ENCODE measurements around the gene B3GALT4. TPM values are rescaled to one million over a fixed set of nuclear protein-coding genes. Genes with fewer than 3 reads are reported as not detected.

The B3GALT4 gene
- polyA plus RNA-seq = 10 to 100 TPM in 3 of 4 donors, 1 to 10 TPM in 1; 6.9 to 15.4 (median 12.7) TPM
- long read RNA-seq, donor 1, transcript B3GALT4-204 (1 exons, 1,694 nt) = major isoform, 11 of 11 reads
- long read RNA-seq, donor 1, partial matches to known transcripts = 0 of 11 reads
- long read RNA-seq, donor 1, other reads (novel, unspliced or antisense) = 0 of 11 reads
- long read RNA-seq, donor 2, partial matches to known transcripts = 0 of 2 reads
- long read RNA-seq, donor 2, other reads (novel, unspliced or antisense) = 0 of 2 reads
- long read RNA-seq, donor 3, transcript B3GALT4-204 (1 exons, 1,694 nt) = major isoform, 6 of 6 reads
- long read RNA-seq, donor 3, partial matches to known transcripts = 0 of 6 reads
- long read RNA-seq, donor 3, other reads (novel, unspliced or antisense) = 0 of 6 reads
- long read RNA-seq, donor 4 = 0 reads
- long read RNA-seq, donor 5, transcript B3GALT4-204 (1 exons, 1,694 nt) = major isoform, 5 of 18 reads
- long read RNA-seq, donor 5, partial matches to known transcripts = 6 of 18 reads
- long read RNA-seq, donor 5, other reads (novel, unspliced or antisense) = 7 of 18 reads
- long read RNA-seq, donor 6, partial matches to known transcripts = 0 of 1 reads
- long read RNA-seq, donor 6, other reads (novel, unspliced or antisense) = 0 of 1 reads
- long read RNA-seq, donor 7, transcript B3GALT4-204 (1 exons, 1,694 nt) = major isoform, 7 of 25 reads
- long read RNA-seq, donor 7, partial matches to known transcripts = 10 of 25 reads
- long read RNA-seq, donor 7, other reads (novel, unspliced or antisense) = 8 of 25 reads
- long read RNA-seq, donor 8 = 0 reads
- long read RNA-seq, donor 9, partial matches to known transcripts = 0 of 1 reads
- long read RNA-seq, donor 9, other reads (novel, unspliced or antisense) = 0 of 1 reads
- long read RNA-seq, donor 10, transcript B3GALT4-204 (1 exons, 1,694 nt) = major isoform, 11 of 11 reads
- long read RNA-seq, donor 10, partial matches to known transcripts = 0 of 11 reads
- long read RNA-seq, donor 10, other reads (novel, unspliced or antisense) = 0 of 11 reads

GRCh38 chr6:33276864-33277662 is at the start of gene B3GALT4:
Gene B3GALT4, plus strand, starts transcription at chr6:33277123. Its CDS starts 297 bp downstream, at chr6:33277420.
- H3K36me3 ChIP-seq (ENCODE audit: control insufficient read depth in 3 of 3, insufficient read depth in 2 of 3, low read depth in 1 of 3, low read length in 3 of 3) = peaks cover 4 to 75% (median 7%) of the 10 kb centered on the region in 3 donors
- 0 to 4% (median 1%) methylated on average over 55 to 80 of the region's 80 CpGs for WGBS, 3 donors

GRCh38 chr6:33235221-33235634 is 41.7 kb upstream of the B3GALT4 start:
- Histone ChIP-seq H3K27me3 (ENCODE audit: control insufficient read depth in 3 of 3, insufficient read depth in 3 of 3, low read length in 3 of 3) (peaks cover 0 to 30% (median 0%) of the 10 kb centered on the region in 3 donors), H3K9me3 (ENCODE audit: control insufficient read depth in 2 of 2, insufficient read depth in 1 of 2, low read depth in 1 of 2, low read length in 1 of 2) (no peaks in the 10 kb centered on the region), H3K36me3 (ENCODE audit: control insufficient read depth in 3 of 3, insufficient read depth in 2 of 3, low read depth in 1 of 3, low read length in 3 of 3) (no peaks in the 10 kb centered on the region), H3K27ac (ENCODE audit: low read depth in 1 of 3, low read length in 2 of 3) (no peak overlapping the region), H3K4me1 (ENCODE audit: control insufficient read depth in 3 of 3, insufficient read depth in 2 of 3, low read depth in 1 of 3, low read length in 2 of 3) (no peaks in the 10 kb centered on the region), H3K4me3 (ENCODE audit: low read depth in 1 of 3, low read length in 3 of 3) (no peak overlapping the region)
- no peak for FAIRE-seq
- 24 to 37% (median 33%) methylated on average over 6 of the region's 6 CpGs for WGBS, 3 donors
- no peak for DNase-seq

More at GRCh38 chr6:33276864-33277662, at the start of gene B3GALT4:
- Histone ChIP-seq H3K27ac (ENCODE audit: low read depth in 1 of 3, low read length in 2 of 3) (peak within 1 kb of the TSS; percentile 69 to 91 (median 89)), H3K27me3 (ENCODE audit: control insufficient read depth in 3 of 3, insufficient read depth in 3 of 3, low read length in 3 of 3) (no peaks in the 10 kb centered on the region), H3K4me1 (ENCODE audit: control insufficient read depth in 3 of 3, insufficient read depth in 2 of 3, low read depth in 1 of 3, low read length in 2 of 3) (peaks cover 0 to 48% (median 2%) of the 10 kb centered on the region in 3 donors), H3K9me3 (ENCODE audit: control insufficient read depth in 2 of 2, insufficient read depth in 1 of 2, low read depth in 1 of 2, low read length in 1 of 2) (no peaks in the 10 kb centered on the region), H3K4me3 (ENCODE audit: low read depth in 1 of 3, low read length in 3 of 3) (peak within 1 kb of the TSS; percentile 61 to 75 (median 62))
- peak; percentile 89 to 90 for DNase-seq
- FAIRE-seq = no peak

GRCh38 chr6:33236328-33236727 is 40.6 kb upstream of the B3GALT4 start:
- no peak for FAIRE-seq
- H3K27me3 ChIP-seq (ENCODE audit: control insufficient read depth in 3 of 3, insufficient read depth in 3 of 3, low read length in 3 of 3) = peaks cover 0 to 34% (median 0%) of the 10 kb centered on the region in 3 donors
- no peaks in the 10 kb centered on the region for H3K9me3 ChIP-seq (ENCODE audit: control insufficient read depth in 2 of 2, insufficient read depth in 1 of 2, low read depth in 1 of 2, low read length in 1 of 2)
- H3K36me3 ChIP-seq (ENCODE audit: control insufficient read depth in 3 of 3, insufficient read depth in 2 of 3, low read depth in 1 of 3, low read length in 3 of 3) = no peaks in the 10 kb centered on the region
- no peaks in the 10 kb centered on the region for H3K4me1 ChIP-seq (ENCODE audit: control insufficient read depth in 3 of 3, insufficient read depth in 2 of 3, low read depth in 1 of 3, low read length in 2 of 3)
- H3K4me3 ChIP-seq (ENCODE audit: low read depth in 1 of 3, low read length in 3 of 3) = no peak overlapping the region
- no peak for DNase-seq
- no peak overlapping the region for H3K27ac ChIP-seq (ENCODE audit: low read depth in 1 of 3, low read length in 2 of 3)

GRCh38 chr6:33236852-33237251 is 40.1 kb upstream of the B3GALT4 start:
- Histone ChIP-seq H3K9me3 (ENCODE audit: control insufficient read depth in 2 of 2, insufficient read depth in 1 of 2, low read depth in 1 of 2, low read length in 1 of 2) (no peaks in the 10 kb centered on the region), H3K4me1 (ENCODE audit: control insufficient read depth in 3 of 3, insufficient read depth in 2 of 3, low read depth in 1 of 3, low read length in 2 of 3) (no peaks in the 10 kb centered on the region), H3K27me3 (ENCODE audit: control insufficient read depth in 3 of 3, insufficient read depth in 3 of 3, low read length in 3 of 3) (peaks cover 0 to 34% (median 0%) of the 10 kb centered on the region in 3 donors), H3K4me3 (ENCODE audit: low read depth in 1 of 3, low read length in 3 of 3) (no peak overlapping the region), H3K27ac (ENCODE audit: low read depth in 1 of 3, low read length in 2 of 3) (no peak overlapping the region), H3K36me3 (ENCODE audit: control insufficient read depth in 3 of 3, insufficient read depth in 2 of 3, low read depth in 1 of 3, low read length in 3 of 3) (no peaks in the 10 kb centered on the region)
- DNase-seq (no peak), FAIRE-seq (no peak)
- 87 to 91% (median 89%) methylated on average over 6 of the region's 6 CpGs for WGBS, 3 donors

- DNase-seq (no peak), FAIRE-seq (no peak)
- Histone ChIP-seq H3K27ac (ENCODE audit: low read depth in 1 of 3, low read length in 2 of 3) (no peak overlapping the region), H3K9me3 (ENCODE audit: control insufficient read depth in 2 of 2, insufficient read depth in 1 of 2, low read depth in 1 of 2, low read length in 1 of 2) (no peaks in the 10 kb centered on the region), H3K4me3 (ENCODE audit: low read depth in 1 of 3, low read length in 3 of 3) (no peak overlapping the region), H3K4me1 (ENCODE audit: control insufficient read depth in 3 of 3, insufficient read depth in 2 of 3, low read depth in 1 of 3, low read length in 2 of 3) (no peaks in the 10 kb centered on the region), H3K27me3 (ENCODE audit: control insufficient read depth in 3 of 3, insufficient read depth in 3 of 3, low read length in 3 of 3) (peaks cover 0 to 32% (median 0%) of the 10 kb centered on the region in 3 donors), H3K36me3 (ENCODE audit: control insufficient read depth in 3 of 3, insufficient read depth in 2 of 3, low read depth in 1 of 3, low read length in 3 of 3) (no peaks in the 10 kb centered on the region)
- 41 to 59% (median 56%) methylated on average over 2 of the region's 2 CpGs for WGBS, 3 donors
These were observed 39.2 kb upstream of the B3GALT4 start for GRCh38 chr6:33237741-33238140.

GRCh38 chr6:33241968-33242367 is 35.0 kb upstream of the B3GALT4 start:
- DNase-seq (no peak), FAIRE-seq (no peak)
- WGBS, 3 donors = 46 to 60% (median 48%) methylated on average over 3 of the region's 3 CpGs
- Histone ChIP-seq H3K4me3 (ENCODE audit: low read depth in 1 of 3, low read length in 3 of 3) (no peak overlapping the region), H3K27me3 (ENCODE audit: control insufficient read depth in 3 of 3, insufficient read depth in 3 of 3, low read length in 3 of 3) (peaks cover 0 to 23% (median 0%) of the 10 kb centered on the region in 3 donors), H3K9me3 (ENCODE audit: control insufficient read depth in 2 of 2, insufficient read depth in 1 of 2, low read depth in 1 of 2, low read length in 1 of 2) (no peaks in the 10 kb centered on the region), H3K4me1 (ENCODE audit: control insufficient read depth in 3 of 3, insufficient read depth in 2 of 3, low read depth in 1 of 3, low read length in 2 of 3) (no peaks in the 10 kb centered on the region), H3K36me3 (ENCODE audit: control insufficient read depth in 3 of 3, insufficient read depth in 2 of 3, low read depth in 1 of 3, low read length in 3 of 3) (no peaks in the 10 kb centered on the region), H3K27ac (ENCODE audit: low read depth in 1 of 3, low read length in 2 of 3) (no peak overlapping the region)

- H3K27me3 ChIP-seq (ENCODE audit: control insufficient read depth in 3 of 3, insufficient read depth in 3 of 3, low read length in 3 of 3) = peaks cover 0 to 32% (median 0%) of the 10 kb centered on the region in 3 donors
- peaks cover 0 to 5% (median 0%) of the 10 kb centered on the region in 3 donors for H3K4me1 ChIP-seq (ENCODE audit: control insufficient read depth in 3 of 3, insufficient read depth in 2 of 3, low read depth in 1 of 3, low read length in 2 of 3)
- H3K9me3 ChIP-seq (ENCODE audit: control insufficient read depth in 2 of 2, insufficient read depth in 1 of 2, low read depth in 1 of 2, low read length in 1 of 2) = no peaks in the 10 kb centered on the region
- no peak overlapping the region for H3K27ac ChIP-seq (ENCODE audit: low read depth in 1 of 3, low read length in 2 of 3)
- WGBS, 3 donors = 31 to 51% (median 36%) methylated on average over 1 of the region's 1 CpG
- H3K36me3 ChIP-seq (ENCODE audit: control insufficient read depth in 3 of 3, insufficient read depth in 2 of 3, low read depth in 1 of 3, low read length in 3 of 3) = no peaks in the 10 kb centered on the region
- H3K4me3 ChIP-seq (ENCODE audit: low read depth in 1 of 3, low read length in 3 of 3) = no peak overlapping the region
- DNase-seq (no peak), FAIRE-seq (no peak)
These were observed 33.4 kb upstream of the B3GALT4 start for GRCh38 chr6:33243476-33243875.

Data from small intestine (tissue), 16 donors.